Measurements from ENCODE around the gene RNASEL.

RNASEL gene

DNA sequence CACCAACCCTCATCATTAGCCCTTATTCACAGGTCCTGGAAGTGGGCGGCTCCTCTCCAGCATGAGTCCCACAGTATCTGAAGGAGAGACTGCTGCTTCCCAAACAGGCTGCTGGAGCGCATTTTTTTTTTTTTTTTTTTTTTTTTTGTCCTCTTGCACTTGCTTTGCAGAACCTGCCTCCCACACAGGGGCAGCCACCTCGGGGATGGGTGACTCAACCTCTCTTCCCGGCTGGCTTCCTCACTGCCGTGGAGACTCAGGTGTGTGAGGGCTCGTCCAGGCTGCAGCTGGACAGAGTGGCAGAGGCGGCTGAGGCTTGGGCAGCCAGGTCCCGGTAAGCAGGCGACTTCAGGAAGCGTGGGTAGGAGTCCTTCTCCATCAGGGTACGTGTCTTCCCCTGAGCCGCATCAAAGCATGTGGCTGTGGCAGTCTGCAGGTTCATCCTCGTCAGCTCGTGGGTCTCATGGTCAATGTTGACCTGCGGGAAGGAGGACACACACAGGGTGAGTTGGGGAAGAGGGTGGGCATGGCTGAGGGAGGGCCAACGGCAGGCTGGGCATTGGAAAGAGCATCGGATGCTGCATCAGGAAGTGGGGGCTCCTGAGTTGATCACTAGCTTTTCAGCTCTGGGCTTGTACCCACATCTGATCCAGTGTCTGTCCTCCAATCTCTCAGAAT, 11.1 kb upstream of the RNASEL start:
- no peak for DNase-seq

DNA sequence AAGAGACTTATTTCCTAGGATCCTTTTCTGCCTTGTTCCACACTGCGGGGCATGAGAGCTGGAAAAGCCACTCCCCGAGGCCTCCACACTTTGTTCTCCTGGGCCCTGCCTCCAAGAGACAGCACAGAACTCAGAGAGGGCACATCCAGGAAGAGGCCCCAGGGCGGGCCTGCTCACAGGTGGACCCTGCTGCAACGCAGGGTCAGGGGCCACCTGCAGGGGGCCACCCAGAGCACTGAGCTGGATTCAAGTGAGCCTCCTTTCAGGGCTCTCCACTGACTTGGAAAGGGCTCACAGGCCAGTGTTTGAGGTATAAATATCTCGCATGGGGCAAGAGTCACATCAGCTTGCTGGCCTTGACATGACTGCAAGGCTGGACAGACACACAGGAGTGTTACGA, 10.3 kb upstream of the RNASEL start:
- DNase-seq, result peak in 1 of 2 experiments; percentile 47

DNA sequence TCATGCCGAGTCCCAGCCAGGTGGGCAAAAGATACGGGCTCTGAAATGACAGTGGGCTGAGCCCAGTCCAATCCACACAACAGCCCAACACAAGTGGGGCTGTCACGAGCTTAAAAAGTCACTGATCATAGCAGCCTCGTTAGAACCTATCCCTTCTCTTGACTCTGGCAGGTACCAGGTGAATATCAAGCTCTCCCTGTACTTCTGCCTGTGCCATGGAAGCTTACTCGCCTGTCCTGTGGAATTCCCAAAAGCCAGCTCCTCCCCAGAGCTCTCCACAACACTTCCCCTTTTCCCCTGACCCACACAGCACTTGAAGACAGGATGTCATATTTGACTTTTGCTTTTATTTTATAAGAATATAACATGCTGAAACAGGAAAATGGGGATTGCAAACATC, 9.2 kb upstream of the RNASEL start:
- DNase-seq, result no peak

DNA sequence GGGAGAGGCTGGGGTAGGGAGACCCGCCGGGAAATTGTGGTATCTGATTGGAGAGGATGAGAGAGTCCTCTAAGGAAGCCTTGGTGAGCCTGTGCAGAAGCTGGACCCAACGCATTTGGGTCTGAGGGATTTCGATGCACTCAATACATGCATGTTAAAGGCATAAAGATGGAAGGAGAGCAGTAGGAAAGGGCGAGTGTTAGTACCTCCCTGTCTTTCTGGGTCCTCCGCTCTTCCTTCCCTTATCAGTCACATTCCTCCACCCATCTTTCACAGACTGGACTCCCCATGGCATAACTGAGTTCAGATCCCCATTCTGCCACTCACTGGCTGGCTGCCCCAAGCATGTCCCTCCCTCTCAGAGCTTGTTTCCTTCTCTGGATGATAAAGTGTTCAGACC, 7.9 kb upstream of the RNASEL start:
- DNase-seq, result no peak

DNA sequence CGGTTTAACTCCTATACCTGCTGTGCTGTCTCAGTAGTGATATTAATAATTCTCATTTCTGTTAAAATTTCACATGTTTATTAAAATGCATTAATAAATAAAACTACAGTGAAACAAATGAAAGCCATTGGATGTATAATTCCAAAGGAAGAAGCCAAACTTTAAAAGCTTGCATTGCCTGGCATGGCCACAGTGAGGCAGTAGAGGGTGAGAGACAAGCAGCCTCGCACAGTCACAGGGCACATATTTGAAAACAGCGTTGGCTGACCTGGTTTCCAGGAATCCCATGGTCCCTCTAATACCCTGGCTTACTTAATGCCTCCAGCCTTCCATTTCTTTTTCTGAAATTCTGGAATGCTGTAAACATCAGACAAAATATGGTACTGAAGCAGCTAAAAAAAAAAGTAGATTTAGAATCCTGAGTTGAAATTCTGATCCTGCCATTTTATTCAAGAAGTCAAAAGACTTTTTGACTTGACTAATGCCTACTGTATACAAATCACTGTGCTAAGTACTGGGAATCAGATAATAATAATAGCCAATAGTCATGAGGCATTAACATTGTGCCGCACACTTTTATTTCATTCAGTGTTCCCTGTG, 6.7 kb upstream of the RNASEL start:
- DNase-seq, result peak in 1 of 2 experiments; percentile 69

DNA sequence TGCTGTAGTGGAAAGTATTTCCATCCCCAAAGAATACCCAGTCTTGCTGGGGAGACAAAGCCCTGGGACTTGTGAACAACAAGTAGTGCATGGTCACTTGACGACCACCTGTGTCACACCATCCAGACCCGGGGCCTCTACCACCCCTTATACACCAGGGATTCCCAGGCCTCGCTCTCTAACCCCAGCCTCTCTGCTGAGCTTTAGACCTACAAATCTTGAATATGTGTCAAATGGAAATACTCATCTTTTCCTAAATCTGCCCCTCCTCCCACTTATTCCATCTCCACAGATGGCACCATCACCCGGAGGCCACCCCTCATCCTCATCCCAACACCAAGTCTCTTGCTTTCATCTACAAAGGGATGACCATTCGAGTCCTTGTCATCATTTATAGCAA, 875 bp upstream of the RNASEL start:
- DNase-seq, result no peak

DNA sequence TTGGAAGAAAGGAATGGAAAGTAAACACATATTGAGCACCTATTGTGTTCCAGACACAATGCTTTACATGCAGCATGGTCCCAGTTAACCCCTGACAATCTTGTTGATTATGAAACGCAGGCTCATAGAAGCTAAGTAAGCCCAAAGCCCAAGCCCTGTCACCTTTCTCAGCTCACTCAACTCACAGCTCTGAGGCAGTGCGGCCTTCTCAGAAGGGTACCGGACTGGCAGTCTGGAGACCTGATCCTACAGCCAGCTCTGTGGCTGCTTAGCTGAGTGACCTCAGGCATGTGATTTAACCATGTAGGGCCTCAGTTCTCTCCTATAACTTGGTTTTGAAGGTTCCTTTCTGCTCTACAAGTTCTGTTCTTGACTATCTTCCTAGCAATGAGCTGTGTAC, 464 bp upstream of the RNASEL start:
- DNase-seq, result no peak

DNA sequence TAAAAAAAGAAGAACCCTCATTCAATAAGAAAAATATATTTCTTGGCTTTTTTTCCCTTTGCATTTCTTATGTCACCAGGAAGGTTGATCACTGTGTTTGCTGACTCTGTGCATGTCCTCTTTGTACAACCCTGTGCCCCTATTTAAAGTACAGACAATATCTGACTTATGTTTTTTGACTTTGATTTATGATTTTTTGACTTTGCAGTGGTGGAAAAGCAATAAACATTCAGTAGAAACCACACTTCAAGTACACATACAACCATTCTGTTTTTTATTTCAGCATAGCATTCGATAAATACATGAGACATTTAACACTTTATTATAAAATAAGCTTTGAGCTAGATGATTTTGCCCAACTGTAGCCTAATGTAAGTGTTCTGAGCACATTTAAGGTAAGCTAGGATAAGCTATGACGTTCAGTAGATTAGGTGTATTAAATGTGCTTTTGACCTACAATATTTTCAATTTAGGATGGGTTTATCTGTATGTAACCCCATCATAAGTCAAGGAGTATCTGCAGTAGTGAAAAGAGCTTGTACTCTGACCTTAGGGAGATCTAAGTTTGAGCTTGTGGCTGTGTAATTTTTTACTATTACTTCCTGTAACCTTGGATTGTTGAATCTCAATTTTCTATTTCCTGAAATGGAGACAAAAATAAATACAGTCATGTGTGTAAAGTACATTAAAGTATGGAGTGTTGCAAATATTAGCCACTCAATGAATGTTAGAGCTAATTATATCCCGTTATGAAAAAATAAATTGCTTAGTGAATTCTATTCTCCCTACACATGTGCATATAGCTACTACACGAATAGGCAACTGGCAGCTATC, 1.2 kb downstream of the RNASEL start:
- no peak for DNase-seq

DNA sequence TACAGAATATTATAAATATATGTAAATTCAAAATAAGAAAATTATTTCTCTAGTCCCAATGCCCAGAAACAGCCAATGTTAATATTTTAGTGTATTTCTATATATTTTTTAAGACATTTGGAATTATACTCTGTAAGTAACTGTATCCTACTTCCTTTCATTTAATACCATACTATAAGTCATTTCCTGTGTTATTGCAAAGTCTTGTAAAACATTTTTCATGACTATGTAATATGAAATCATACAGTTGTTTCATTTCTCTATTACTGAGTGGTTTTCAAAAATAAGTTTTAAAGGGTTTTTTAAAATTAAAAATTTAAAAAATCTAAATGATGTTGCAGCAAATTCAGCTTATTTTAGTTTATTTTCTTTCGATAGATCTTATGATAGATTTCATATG, 2.0 kb downstream of the RNASEL start:
- no peak for DNase-seq

DNA sequence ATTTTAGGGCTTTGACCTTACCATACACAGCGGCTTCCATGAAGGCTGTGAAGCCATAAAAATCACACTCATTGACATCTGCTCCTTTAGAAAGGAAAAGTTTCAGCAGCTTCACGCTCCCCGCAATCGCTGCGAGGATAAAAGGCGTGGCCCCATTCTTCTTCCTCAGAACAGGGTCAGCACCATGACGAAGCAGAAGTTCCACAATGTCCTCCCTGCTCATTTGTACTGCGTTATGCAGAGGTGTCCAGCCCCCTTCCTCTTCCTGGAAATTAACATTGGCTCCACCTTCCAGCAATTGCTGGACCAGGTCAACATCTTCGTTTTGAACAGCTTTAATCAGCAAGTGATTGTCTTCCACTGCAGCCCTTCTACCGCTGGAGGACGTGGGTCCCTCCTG, 2.7 kb downstream of the RNASEL start:
- no peak for DNase-seq

DNA sequence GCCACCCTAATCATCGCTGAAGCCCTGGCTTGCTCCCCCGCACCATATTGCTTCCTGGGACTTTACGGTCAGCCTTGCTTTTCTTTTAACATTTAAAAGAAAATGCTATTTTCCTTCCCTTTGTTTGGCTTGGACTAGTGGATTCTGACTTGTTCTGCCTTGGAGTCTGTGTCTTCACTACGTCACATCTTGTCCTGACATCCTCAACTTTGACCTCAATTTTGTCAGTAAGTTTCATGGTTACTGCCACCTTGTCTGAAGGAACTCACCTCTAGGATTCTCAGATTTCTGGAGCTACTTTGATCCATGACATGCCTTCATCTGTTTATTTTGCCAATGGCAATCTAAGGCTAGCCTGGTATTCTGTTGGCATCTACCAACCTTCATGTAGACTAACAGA, 4.3 kb downstream of the RNASEL start:
- DNase-seq, result no peak

DNA sequence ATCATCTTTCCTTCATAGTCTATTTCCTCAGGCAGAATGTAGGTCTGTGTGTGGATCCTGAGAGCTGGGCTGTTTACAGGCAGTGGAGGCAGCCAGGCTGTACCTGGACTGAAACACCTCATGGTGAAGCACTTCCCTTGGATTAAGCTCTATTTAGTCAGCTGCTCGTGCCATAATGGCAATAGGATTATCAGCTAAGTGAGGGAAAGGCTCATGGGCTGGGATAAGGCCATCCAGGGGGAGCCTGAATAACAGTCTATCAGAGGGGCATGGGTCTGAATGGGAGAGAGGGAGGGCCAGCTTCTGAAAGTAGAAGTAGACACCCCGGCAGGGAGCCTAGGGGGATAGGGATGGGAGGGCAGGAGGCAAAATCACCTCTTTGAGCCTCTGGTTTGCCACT, 8.3 kb downstream of the RNASEL start:
- peak; percentile 81 to 89 for DNase-seq

DNA sequence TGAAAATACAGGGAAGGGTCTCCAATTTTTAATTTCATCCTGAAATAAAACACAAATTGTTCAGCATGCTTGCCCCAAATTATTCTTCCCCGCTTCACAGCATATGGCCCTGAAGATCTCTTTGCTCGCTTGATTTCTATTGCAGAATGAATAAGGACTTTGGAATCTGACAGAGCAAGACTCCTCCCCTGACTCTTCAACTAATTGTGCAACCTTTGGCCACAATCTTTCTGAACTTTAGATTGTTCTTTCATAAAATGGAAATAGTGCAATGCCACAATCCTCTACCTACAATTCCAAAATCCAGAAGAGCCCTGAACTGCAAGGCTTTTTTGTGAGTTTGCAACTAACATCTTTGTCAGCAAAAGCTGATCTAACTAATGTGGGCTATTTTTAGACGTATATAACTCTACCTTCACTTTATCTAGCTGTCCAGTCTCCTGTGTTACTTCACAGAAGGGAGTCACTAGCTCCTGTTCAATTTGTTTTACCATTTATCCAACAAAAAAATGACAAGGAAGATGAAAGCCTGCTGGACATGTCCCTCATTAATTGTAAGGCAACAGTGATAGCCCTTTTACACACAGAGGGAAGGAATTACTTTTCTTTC, 13.4 kb downstream of the RNASEL start:
- DNase-seq, result no peak

DNA sequence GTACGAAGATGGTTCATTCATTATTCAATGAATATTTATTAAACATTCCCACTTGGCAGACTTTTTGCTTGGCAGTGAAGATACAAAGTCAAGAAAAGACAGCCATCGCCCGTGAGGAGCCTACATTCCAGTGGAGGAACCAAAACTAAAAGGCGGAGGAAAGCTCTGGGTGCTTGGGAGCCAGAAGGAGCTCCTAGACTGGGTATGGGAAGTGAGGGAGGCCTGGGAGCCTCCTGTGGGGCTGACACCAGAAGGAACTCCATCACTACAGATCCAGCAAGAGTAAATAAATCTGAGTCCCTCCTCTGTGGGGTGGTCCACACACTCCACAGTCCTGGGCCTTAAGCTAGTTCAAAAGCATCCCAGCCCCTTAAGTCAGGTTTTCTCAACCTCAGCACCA, 14.9 kb downstream of the RNASEL start:
- no peak for DNase-seq

DNA sequence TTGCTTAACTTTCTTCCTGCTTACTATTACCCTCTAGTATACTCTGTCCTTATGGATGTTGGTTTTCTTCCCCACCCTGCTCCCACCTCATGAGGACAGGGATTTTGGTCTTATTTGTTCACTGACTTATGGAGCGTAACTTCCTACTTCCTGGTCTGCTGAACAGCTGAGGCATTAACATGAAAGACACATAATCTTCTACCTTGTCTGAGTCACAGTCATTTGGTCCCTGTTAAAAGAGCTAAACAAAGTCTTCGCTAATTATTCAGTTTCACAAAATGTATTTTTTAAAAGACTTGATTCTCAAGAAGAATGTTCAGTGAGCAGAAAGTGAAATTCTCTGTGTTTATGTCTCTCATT, 18.5 kb downstream of the RNASEL start:
- no peak for DNase-seq

DNA sequence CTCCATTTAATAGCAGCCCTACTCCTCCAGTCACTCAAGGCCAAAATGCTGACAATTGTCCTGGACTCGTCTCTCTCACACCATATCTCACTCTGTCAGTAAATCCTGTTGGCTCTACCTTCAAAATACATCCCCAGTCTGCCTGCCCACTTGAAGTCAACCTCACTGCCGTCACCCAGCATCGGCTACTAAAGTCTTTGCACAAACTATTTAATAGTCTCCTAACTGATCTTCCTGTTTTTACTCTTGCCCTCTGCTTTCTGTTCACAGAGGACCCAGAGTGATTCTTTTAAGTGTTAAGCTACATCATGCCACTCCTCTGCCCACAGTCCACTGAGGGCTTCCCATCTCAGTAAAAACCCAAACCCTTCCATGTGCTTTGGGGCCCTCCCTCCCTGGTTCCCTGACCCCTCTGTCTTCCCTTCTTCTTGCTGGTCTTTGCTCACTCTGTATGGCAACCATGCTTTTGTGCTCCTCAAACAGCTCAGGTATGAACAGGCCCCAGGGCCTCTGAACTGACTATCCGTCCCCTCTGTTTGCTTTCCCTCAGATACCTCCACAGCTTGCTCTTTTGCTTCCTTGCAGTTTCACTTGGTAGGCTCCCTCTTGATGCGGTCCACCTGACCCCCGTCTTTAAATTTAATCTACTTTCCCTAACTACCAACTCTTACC, 19.0 kb downstream of the RNASEL start:
- DNase-seq, result no peak

DNA sequence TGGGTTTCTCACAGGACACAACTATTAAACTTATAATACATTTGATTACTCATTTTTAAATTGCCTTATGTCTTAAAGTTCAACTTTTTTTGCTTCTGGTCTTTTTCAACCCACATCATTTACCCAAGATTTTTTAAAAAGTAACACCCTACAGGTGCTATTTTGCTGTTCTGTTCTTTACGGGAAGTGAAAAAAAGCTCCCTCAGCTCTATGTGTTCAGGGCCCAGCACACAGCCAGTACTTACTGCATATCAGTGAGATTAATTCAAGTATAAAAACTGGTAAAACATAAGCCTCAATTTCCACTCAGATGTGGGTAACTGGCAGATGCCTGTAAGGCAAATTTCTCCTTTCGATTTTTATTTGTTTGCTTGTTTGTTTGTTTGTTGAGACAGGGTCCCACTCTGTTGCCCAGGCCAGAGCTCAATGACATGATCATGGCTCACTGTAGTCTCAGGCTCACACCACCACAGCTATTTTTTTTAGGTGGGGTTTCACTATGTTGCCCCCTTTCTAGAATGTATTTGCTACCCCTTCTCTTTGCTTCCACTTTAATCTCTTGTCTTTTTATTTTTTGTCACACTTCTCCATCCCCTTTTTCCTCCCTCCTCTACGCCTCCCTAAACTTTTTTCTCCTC, 20.3 kb downstream of the RNASEL start:
- DNase-seq, result no peak

DNA sequence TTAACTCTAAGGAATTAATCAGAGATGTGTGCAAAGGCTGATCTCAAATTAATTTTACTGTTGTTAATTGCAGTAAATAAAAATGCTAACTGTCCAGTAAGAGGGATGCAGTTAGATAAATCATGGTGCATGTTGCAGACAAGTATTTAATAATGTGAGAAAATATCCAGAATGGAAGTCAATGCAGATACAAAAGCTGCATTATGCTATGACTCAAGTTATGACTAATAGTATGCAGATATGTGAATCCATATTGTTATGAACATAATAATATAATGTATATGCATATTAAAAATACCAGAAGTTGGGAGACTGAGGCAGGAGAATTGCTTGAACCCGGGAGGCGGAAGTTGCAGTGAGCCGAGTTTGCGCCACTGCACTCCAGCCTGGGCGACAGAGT, 21.4 kb downstream of the RNASEL start:
- DNase-seq, result no peak

DNA sequence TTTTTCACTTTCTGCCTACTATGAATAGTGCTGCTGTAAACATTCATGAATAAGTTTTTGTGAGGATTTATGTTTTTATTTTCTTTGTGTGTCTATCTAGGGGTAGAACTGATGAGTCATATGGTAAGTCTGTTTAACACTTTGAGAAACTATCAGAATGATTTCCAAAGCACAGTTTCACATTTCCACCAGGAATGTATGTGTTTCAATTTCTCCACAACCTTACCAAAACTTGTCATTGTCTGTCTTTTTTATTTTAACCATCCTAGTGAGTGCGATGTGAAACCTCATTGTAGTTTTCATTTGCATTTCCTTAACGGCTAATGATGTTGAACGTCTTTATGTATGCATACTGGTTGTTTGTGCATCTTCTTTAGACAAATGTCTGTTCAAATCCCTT, 23.5 kb downstream of the RNASEL start:
- DNase-seq, result no peak

DNA sequence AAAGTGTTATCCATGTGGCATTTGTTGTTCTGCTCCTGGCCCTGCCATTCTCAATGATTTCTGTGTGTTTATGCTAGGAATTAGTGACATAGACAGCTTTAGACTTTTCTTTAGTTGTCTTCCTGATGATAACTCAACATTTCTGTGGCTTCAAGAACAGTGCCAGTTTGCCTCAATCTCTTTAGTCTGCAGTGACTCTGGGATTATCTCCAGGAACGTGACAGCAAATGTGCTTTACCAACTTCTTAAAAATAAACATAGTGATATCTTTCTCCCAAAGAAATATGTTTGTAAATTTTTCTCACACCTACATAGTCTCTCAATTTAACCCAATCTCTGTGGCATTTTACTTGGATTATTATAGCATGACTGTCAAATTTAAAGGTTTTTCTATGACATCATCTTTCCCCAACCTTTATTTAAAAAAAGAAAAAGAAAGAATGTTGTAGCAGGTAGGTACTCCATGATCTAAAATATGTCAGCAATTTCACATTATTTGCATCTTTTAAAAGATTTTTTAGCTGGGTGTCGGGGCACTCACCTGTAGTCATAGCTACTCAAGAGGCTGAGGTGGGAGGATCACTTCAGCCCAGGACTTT, 24.6 kb downstream of the RNASEL start:
- no peak for DNase-seq

DNA sequence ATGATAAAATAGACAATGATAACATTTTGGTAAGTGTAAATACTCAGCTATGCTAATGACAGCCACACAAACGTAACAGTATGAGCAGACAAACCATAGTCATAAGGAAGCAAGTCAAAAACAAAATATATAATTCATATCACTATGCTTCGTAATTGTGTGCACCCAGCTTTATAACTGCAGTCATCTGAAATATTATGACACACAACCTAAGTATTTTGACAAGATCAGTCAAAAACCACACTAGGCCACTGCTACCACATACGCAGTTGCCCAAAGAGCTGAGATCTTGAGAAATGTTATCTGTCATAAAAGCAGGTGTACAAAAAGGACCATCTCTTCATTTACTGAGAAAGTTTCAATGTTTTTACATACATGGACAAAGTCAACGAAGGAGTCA, 26.0 kb downstream of the RNASEL start:
- DNase-seq, result no peak

DNA sequence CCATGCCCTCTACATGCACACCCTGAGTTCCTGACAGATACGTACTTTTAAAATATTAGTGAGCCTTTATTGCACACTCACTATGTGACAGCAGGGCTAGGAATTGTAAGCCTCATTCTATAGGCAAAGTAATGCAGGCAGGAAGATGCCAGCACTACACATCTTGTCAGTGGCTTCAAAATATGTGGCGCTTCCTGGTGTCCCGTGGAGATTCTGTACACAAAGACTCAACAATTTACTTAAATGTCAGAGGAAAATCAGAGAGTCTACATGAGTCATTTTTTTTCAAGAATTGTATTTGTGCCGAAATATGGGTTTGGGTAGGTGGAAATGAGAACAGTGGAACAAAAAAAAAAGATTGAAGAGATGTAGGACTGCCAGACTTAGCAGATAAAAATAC, 27.6 kb downstream of the RNASEL start:
- DNase-seq, result no peak
